Neutrophil (primary cell): Measurements from ENCODE around the gene ZNF423.

Experiments used
- H3K27ac ChIP-seq: fragments of 200-600 bp; sonication (generic); 2 replicates; pipeline ENCODE4 v1.5.1; 2016; ENCODE audit warnings: mild to moderate bottlenecking, moderate library complexity
- H3K27me3 ChIP-seq: fragments of 200-600 bp; sonication (generic); 2 replicates; pipeline ENCODE4 v1.6.0; 2016; ENCODE audit warnings: mild to moderate bottlenecking
- H3K36me3 ChIP-seq: fragments of 200-600 bp; sonication (generic); 2 replicates; pipeline ENCODE4 v1.5.1; 2017
- H3K4me1 ChIP-seq, 2 experiments: fragments of 200-600 bp in 1 of 2; sonication (generic) in 1 of 2; 1 replicate in 1 of 2; 2 replicates in 1 of 2; pipeline versions ENCODE4 v1.5.1 to v1.6.1; 2013 to 2016; ENCODE audit warnings: low read depth in 1 of 2, low read length in 1 of 2, mild to moderate bottlenecking in 1 of 2, moderate library complexity in 1 of 2; ENCODE audit not compliant: control insufficient read depth in 1 of 2, insufficient read depth in 1 of 2
- H3K4me3 ChIP-seq, 2 experiments: fragments of 200-600 bp in 1 of 2; sonication (generic) in 1 of 2; 1 replicate in 1 of 2; 2 replicates in 1 of 2; pipeline ENCODE4 v1.5.1; 2013 to 2016; ENCODE audit warnings: low read depth in 1 of 2, low read length in 1 of 2, mild to moderate bottlenecking in 1 of 2, moderate library complexity in 1 of 2
- H3K9me3 ChIP-seq: fragments of 200-600 bp; sonication (generic); 2 replicates; pipeline ENCODE4 v1.5.1; 2016
- TF ChIP-seq, protein P1 (sequence below): fragments of 200-600 bp; sonication (generic); IDR thresholded peaks from 2 replicates; pipeline ENCODE4 v1.5.1; 2016; ENCODE audit warnings: antibody characterized with exemption

ZNF423 gene

DNA sequence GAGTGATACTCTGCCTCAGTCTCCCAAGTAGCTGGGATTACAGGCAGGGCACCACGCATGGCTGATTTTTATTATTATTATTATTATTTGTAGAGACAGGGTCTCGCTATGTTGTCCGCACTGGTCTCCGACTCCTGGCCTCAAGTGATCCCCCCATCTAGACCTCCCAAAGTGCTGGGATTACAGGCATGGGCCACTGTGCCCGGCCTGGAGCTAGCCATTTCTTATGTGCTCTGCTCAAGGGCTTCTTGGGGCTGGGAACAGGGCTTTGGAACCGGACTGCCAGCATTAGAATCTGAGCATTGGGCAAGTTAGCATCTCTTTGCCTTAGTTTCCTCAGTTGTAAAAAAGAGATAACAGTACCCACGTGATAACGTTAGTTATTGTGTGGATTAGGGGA lies 371.0 kb downstream of the ZNF423 start:
- TF ChIP-seq, protein P1, sequence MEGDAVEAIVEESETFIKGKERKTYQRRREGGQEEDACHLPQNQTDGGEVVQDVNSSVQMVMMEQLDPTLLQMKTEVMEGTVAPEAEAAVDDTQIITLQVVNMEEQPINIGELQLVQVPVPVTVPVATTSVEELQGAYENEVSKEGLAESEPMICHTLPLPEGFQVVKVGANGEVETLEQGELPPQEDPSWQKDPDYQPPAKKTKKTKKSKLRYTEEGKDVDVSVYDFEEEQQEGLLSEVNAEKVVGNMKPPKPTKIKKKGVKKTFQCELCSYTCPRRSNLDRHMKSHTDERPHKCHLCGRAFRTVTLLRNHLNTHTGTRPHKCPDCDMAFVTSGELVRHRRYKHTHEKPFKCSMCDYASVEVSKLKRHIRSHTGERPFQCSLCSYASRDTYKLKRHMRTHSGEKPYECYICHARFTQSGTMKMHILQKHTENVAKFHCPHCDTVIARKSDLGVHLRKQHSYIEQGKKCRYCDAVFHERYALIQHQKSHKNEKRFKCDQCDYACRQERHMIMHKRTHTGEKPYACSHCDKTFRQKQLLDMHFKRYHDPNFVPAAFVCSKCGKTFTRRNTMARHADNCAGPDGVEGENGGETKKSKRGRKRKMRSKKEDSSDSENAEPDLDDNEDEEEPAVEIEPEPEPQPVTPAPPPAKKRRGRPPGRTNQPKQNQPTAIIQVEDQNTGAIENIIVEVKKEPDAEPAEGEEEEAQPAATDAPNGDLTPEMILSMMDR: no peak
- Histone ChIP-seq H3K4me3 (no peak overlapping the region), H3K36me3 (no peaks in the 10 kb centered on the region), H3K4me1 (no peaks in the 10 kb centered on the region), H3K9me3 (no peaks in the 10 kb centered on the region), H3K27ac (no peak overlapping the region), H3K27me3 (peaks cover 39% of the 10 kb centered on the region)

DNA sequence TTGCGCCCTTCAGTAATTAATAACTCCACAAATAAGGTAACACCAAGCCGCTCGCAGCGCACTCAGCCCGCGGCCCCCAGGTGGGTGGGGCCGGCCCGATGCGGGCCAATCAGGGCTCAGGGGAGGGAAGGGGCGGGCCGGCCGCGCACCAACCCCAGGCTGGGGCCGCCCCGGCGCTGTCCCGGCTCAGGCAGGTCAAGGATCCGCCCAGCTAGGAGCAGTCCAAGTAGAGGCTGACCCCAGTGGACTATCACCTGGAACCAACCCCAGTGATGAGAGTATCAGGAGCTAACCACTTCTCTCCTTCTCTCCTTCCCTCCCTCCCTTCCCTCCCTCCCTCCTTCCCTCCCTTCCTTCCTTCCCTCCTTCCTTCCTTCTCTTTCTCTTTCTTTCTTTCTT lies 371.5 kb downstream of the ZNF423 start:
- H3K4me1 ChIP-seq: no peaks in the 10 kb centered on the region
- no peak overlapping the region for H3K27ac ChIP-seq
- H3K9me3 ChIP-seq: no peaks in the 10 kb centered on the region
- TF ChIP-seq, protein P1: no peak
- H3K4me3 ChIP-seq: no peak overlapping the region
- H3K36me3 ChIP-seq: no peaks in the 10 kb centered on the region
- peaks cover 39% of the 10 kb centered on the region for H3K27me3 ChIP-seq

DNA sequence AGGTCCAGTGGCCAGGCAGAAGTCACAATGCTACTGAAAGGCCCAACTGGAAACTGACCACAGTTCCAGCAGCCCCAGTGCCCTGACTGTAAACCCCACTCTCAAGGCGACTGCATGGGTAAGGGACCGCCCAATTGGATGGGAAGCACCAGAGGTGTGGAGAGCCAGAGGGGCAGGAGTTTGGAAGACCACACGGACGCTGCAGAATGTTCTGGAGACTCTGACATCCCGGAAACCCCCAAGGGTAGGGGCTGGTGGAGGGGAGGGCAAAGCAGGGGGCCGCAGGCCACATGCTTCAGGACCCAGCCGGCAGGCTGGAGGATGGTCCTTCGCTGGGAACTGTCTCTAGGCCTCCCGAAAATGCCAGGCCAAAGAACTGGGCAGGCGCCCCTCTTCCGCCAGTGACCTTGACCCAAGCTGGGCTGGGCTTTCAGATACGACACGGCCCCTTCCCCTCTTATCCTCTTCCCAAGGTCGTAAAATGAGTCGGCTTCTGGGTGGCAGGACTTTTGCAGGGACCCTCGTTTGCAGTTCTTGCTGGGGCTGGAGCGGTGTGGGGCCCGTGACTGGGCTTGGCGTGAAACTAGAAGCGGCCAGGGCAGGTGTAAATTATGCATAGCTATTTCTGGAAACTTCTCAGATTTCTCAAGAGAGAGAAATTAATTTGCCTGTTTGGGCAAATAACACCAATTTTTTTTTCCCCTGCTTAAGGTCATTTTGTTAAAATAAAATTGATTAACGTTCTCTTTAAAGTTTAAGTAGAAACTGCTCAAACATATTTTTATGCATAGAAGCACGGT lies 372.1 kb downstream of the ZNF423 start:
- H3K27ac ChIP-seq: no peak overlapping the region
- H3K9me3 ChIP-seq: no peaks in the 10 kb centered on the region
- H3K4me1 ChIP-seq: no peaks in the 10 kb centered on the region
- H3K27me3 ChIP-seq: peaks cover 39% of the 10 kb centered on the region
- no peaks in the 10 kb centered on the region for H3K36me3 ChIP-seq
- TF ChIP-seq, protein P1: no peak
- no peak overlapping the region for H3K4me3 ChIP-seq

DNA sequence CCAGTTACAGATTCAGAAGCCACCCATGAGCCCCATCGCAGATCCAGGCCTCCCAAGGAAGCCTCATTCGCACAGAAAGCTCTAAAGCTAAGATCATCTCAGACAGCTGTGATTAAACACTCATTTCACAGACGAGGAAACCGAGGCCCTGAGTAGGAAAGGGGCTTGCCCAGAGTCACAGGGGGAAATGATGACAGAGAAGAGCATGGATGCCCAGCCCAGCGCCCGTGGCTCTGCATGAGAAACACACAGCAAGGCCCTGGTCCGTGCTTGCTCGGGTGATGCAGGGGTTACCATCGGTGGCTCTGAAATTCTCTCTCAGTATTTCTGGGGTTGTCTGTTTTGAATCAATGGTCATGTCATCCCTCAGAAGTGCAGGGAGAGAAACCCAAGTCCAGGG lies 372.7 kb downstream of the ZNF423 start:
- Histone ChIP-seq H3K4me1 (no peaks in the 10 kb centered on the region), H3K4me3 (no peak overlapping the region), H3K9me3 (no peaks in the 10 kb centered on the region), H3K36me3 (no peaks in the 10 kb centered on the region), H3K27ac (no peak overlapping the region), H3K27me3 (peaks cover 39% of the 10 kb centered on the region)
- TF ChIP-seq, protein P1: no peak

DNA sequence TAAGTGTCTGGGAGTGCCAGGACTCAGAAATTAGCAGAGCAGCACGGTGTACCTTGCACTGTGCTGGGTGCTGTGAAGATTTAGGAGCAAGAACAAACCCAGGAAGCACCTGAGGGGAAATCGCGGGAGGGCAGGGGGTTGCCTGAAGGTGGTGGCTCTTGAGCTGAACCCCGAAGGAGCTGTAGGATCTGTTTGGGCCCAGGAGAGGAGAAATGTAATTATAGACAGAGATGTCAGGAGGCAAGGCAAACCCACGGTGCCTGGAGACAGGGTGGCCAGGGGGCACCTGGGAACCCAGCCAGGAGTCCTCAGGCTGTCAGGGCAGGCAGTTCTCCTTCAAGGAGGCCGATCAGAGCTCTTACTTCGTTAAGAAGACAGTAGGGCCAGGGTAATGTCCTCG lies 373.2 kb downstream of the ZNF423 start:
- no peak overlapping the region for H3K27ac ChIP-seq
- H3K9me3 ChIP-seq: no peaks in the 10 kb centered on the region
- no peaks in the 10 kb centered on the region for H3K36me3 ChIP-seq
- TF ChIP-seq, protein P1: no peak
- H3K27me3 ChIP-seq: peaks cover 39% of the 10 kb centered on the region
- no peaks in the 10 kb centered on the region for H3K4me1 ChIP-seq
- H3K4me3 ChIP-seq: no peak overlapping the region
